Measurements from ENCODE around the gene HEXIM2. TPM values are rescaled to one million over a fixed set of nuclear protein-coding genes. Genes with fewer than 3 reads are reported as not detected.

The HEXIM2 gene
- total and polyA plus RNA-seq, 2 of the 13 experiments (the other 11 are each of a cell fraction or from before 2014, with no cell fraction given), result 27.1 to 32.4 TPM

- TF ChIP-seq ZIK1 (CRISPR knock-in tag; IDR thresholded peaks at IDR 0.05; ENCODE audit: borderline replicate concordance, low read depth) (peak; percentile 69; the same call in 1 of the 2 replicates), PAXIP1 (CRISPR knock-in tag; conservative IDR thresholded peaks at IDR 0.05) (peak; percentile 12; the same call in 1 of the 2 replicates), NR1H2 (CRISPR knock-in tag; IDR thresholded peaks at IDR 0.05; ENCODE audit: borderline replicate concordance, low read depth) (no peak), ZNF816 (CRISPR knock-in tag; IDR thresholded peaks at IDR 0.05; ENCODE audit: borderline replicate concordance) (0 out of 2 replicates have a peak, but pooled peaks have one; percentile 79), ZBTB8A (CRISPR knock-in tag; IDR thresholded peaks at IDR 0.05; ENCODE audit: borderline replicate concordance, low read depth) (no peak), E2F1 (CRISPR knock-in tag; IDR thresholded peaks at IDR 0.05) (0 out of 2 replicates have a peak, but pooled peaks have one; percentile 26), PTBP1 (IDR thresholded peaks at IDR 0.05; ENCODE audit: low read depth, low read length, poor library complexity, severe bottlenecking) (peak; percentile 65), ZNF678 (CRISPR knock-in tag; IDR thresholded peaks at IDR 0.05) (no peak), ZNF563 (CRISPR knock-in tag; IDR thresholded peaks at IDR 0.05) (no peak; the same call in 1 of the 2 replicates), TRIM22 (IDR thresholded peaks at IDR 0.05) (no peak), ZC3H4 (CRISPR knock-in tag; IDR thresholded peaks at IDR 0.05; ENCODE audit: borderline replicate concordance) (0 out of 2 replicates have a peak, but pooled peaks have one; percentile 9), POLR2AphosphoS5 (IDR thresholded peaks at IDR 0.05; ENCODE audit: low read depth, low read length) (no peak), ZNF883 (CRISPR knock-in tag; IDR thresholded peaks at IDR 0.05; ENCODE audit: not compliant biosample characterization) (no peak), ZNF136 (CRISPR knock-in tag; IDR thresholded peaks at IDR 0.05; ENCODE audit: low read depth) (no peak), HOXA7 (CRISPR knock-in tag; IDR thresholded peaks at IDR 0.05) (0 out of 2 replicates have a peak, but pooled peaks have one; percentile 8), HMGXB4 (CRISPR knock-in tag; IDR thresholded peaks at IDR 0.05; ENCODE audit: borderline replicate concordance in 1 of 2, low read depth in 1 of 2) (peak; percentile 99 to 100), ZNF574 (CRISPR knock-in tag; IDR thresholded peaks at IDR 0.05) (0 out of 2 replicates have a peak, but pooled peaks have one; percentile 37)
Measured at GRCh38 chr17:45149037-45149668, 12.5 kb upstream of the HEXIM2 start (continued).
